Neuronal stem cell (in vitro differentiated cells): Measurements from ENCODE around the gene TRIM17.

Experiments
- DNase-seq: peaks from one replicate; pipeline ENCODE4 v3.0.0-alpha.2; 2013; ENCODE audit warnings: low spot score
- H2AFZ ChIP-seq: one replicate; pipeline ENCODE4 v1.6.1; 2013; ENCODE audit warnings: mild to moderate bottlenecking, low read length, inconsistent platforms
- H2AK5ac ChIP-seq: 2 replicates; pipeline ENCODE4 v1.6.1; 2013; ENCODE audit warnings: low read depth, mild to moderate bottlenecking, inconsistent platforms, low read length, moderate library complexity, mixed read lengths
- H2BK120ac ChIP-seq: 2 replicates; pipeline ENCODE4 v1.6.1; 2013; ENCODE audit warnings: low read depth, mild to moderate bottlenecking, inconsistent platforms, low read length, moderate library complexity, mixed read lengths
- H2BK12ac ChIP-seq: one replicate; pipeline ENCODE4 v1.6.1; 2013; ENCODE audit warnings: low read length, inconsistent platforms
- H2BK15ac ChIP-seq: 2 replicates; pipeline ENCODE4 v1.6.1; 2013; ENCODE audit warnings: mild to moderate bottlenecking, low read length, inconsistent platforms, mixed read lengths
- H2BK5ac ChIP-seq: one replicate; pipeline ENCODE4 v1.6.1; 2013; ENCODE audit warnings: inconsistent platforms, mild to moderate bottlenecking, low read length, moderate library complexity
- H3K14ac ChIP-seq: one replicate; pipeline ENCODE4 v1.6.1; 2013; ENCODE audit warnings: low read length, inconsistent platforms
- H3K18ac ChIP-seq: 2 replicates; pipeline ENCODE4 v1.6.1; 2013; ENCODE audit warnings: low read length, inconsistent platforms
- H3K23ac ChIP-seq: 2 replicates; pipeline ENCODE4 v1.6.1; 2013; ENCODE audit warnings: low read depth, mild to moderate bottlenecking, mixed read lengths, low read length, inconsistent platforms; ENCODE audit not compliant: poor library complexity
- H3K27ac ChIP-seq: replicated peaks from 3 replicates; pipeline ENCODE4 v1.5.1; 2013; ENCODE audit warnings: low read length, inconsistent platforms
- H3K27me3 ChIP-seq, 3 experiments: 2 replicates each; pipeline ENCODE4 v1.6.1; 2013; ENCODE audit warnings: low read length in 3 of 3, mild to moderate bottlenecking in 2 of 3, inconsistent platforms in 1 of 3, low read depth in 1 of 3, mixed read lengths in 1 of 3, moderate library complexity in 1 of 3; ENCODE audit not compliant: control insufficient read depth in 3 of 3, insufficient read depth in 3 of 3
- H3K36me3 ChIP-seq, 2 donors: replicated peaks in 1 of 2; 2 replicates each; pipeline ENCODE4 v1.6.1; 2013; ENCODE audit warnings: low read length in 2 of 2; ENCODE audit not compliant: control insufficient read depth in 2 of 2, insufficient read depth in 2 of 2
- H3K4ac ChIP-seq: 2 replicates; pipeline ENCODE4 v1.6.1; 2013; ENCODE audit warnings: inconsistent platforms, mild to moderate bottlenecking, low read length, moderate library complexity
- H3K4me1 ChIP-seq, 2 donors: 1 replicate in 1 of 2; 2 replicates in 1 of 2; pipeline ENCODE4 v1.6.1; 2013; ENCODE audit warnings: low read length in 2 of 2, low read depth in 1 of 2; ENCODE audit not compliant: control insufficient read depth in 2 of 2, insufficient read depth in 1 of 2
- H3K4me2 ChIP-seq: one replicate; pipeline ENCODE4 v1.6.1; 2013; ENCODE audit warnings: mild to moderate bottlenecking, low read length, inconsistent platforms; ENCODE audit not compliant: insufficient read depth, poor library complexity, severe bottlenecking
- H3K4me3 ChIP-seq, 2 donors: 2 replicates each; pipeline ENCODE4 v1.5.1; 2013; ENCODE audit warnings: low read length in 2 of 2, mild to moderate bottlenecking in 2 of 2, inconsistent platforms in 1 of 2, moderate library complexity in 1 of 2
- H3K79me1 ChIP-seq: one replicate; pipeline ENCODE4 v1.6.1; 2013; ENCODE audit warnings: low read depth, mild to moderate bottlenecking, inconsistent platforms, low read length, moderate library complexity
- H3K9ac ChIP-seq: one replicate; pipeline ENCODE4 v1.6.1; 2013; ENCODE audit warnings: mild to moderate bottlenecking, low read depth, low read length, inconsistent platforms; ENCODE audit not compliant: poor library complexity
- H3K9me3 ChIP-seq, 2 donors: replicated peaks in 1 of 2; 2 replicates each; pipeline versions ENCODE3 to v1.6.1; 2013; ENCODE audit warnings: low read length in 2 of 2, mild to moderate bottlenecking in 2 of 2, inconsistent platforms in 1 of 2, low read depth in 1 of 2, mixed read lengths in 1 of 2, moderate library complexity in 1 of 2; ENCODE audit not compliant: control insufficient read depth in 2 of 2, insufficient read depth in 1 of 2
- H4K8ac ChIP-seq: one replicate; pipeline ENCODE4 v1.6.1; 2013; ENCODE audit warnings: low read depth, mild to moderate bottlenecking, inconsistent platforms, low read length, moderate library complexity
- H4K91ac ChIP-seq: one replicate; pipeline ENCODE4 v1.6.1; 2013; ENCODE audit warnings: low read length, low read depth, mild to moderate bottlenecking, inconsistent platforms; ENCODE audit not compliant: poor library complexity
- WGBS, 2 donors: extraction: QIAGEN DNeasy Blood & Tissue Kit; methylation state at CpG; one replicate each; pipeline ENCODE4 v1.1.7; 2013; ENCODE audit warnings: missing lambda C conversion rate in 2 of 2, mixed read lengths in 1 of 2; ENCODE audit not compliant: insufficient read length in 2 of 2, insufficient replicate concordance in 1 of 2; ENCODE audit errors: extremely low coverage in 2 of 2; 5-methylcytosine and 5-hydroxymethylcytosine counted together

Gene TRIM17

GRCh38 chr1:228428412-228428811 lies 11.8 kb upstream of the TRIM17 start:
- Histone ChIP-seq H2BK15ac (no peak overlapping the region), H3K36me3 (no peaks in the 10 kb centered on the region), H3K18ac (no peak overlapping the region), H3K27ac (no peak overlapping the region), H3K23ac (no peak overlapping the region), H4K8ac (no peak overlapping the region), H2BK12ac (no peak overlapping the region), H2AK5ac (no peak overlapping the region), H3K27me3 (no peaks in the 10 kb centered on the region), H3K79me1 (no peaks in the 10 kb centered on the region), H2BK5ac (no peak overlapping the region), H2AFZ (no peak overlapping the region), H3K4me2 (no peak overlapping the region), H3K9me3 (peaks cover 0 to 3% of the 10 kb centered on the region in 2 donors), H2BK120ac (no peak overlapping the region), H3K4me1 (peaks cover 0 to 4% of the 10 kb centered on the region in 2 donors), H3K9ac (no peak overlapping the region), H4K91ac (no peak overlapping the region), H3K4me3 (no peak overlapping the region), H3K4ac (no peak overlapping the region), H3K14ac (no peak overlapping the region)
- DNase-seq = no peak
- WGBS, 2 donors = no CpG with 5 or more reads among the region's 4 CpGs

- Histone ChIP-seq H3K4me1 (peaks cover 0 to 3% of the 10 kb centered on the region in 2 donors), H3K23ac (no peak overlapping the region), H4K91ac (no peak overlapping the region), H3K14ac (no peak overlapping the region), H2BK120ac (no peak overlapping the region), H2AFZ (no peak overlapping the region), H4K8ac (no peak overlapping the region), H3K18ac (no peak overlapping the region), H2BK12ac (no peak overlapping the region), H2BK15ac (no peak overlapping the region), H3K4ac (no peak overlapping the region), H3K27me3 (no peaks in the 10 kb centered on the region), H3K36me3 (no peaks in the 10 kb centered on the region), H3K9me3 (peaks cover 0 to 3% of the 10 kb centered on the region in 2 donors), H2AK5ac (no peak overlapping the region), H3K4me3 (no peak overlapping the region), H3K79me1 (no peaks in the 10 kb centered on the region), H3K27ac (no peak overlapping the region), H3K4me2 (no peak overlapping the region), H3K9ac (no peak overlapping the region), H2BK5ac (no peak overlapping the region)
- no CpG with 5 or more reads among the region's 5 CpGs for WGBS, 2 donors
- no peak for DNase-seq
Observed at GRCh38 chr1:228426518-228427175, 10.0 kb upstream of the TRIM17 start.

GRCh38 chr1:228424685-228425660 lies 8.3 kb upstream of the TRIM17 start:
- Histone ChIP-seq H2BK12ac (no peak overlapping the region), H3K4ac (no peak overlapping the region), H3K4me2 (no peak overlapping the region), H3K14ac (no peak overlapping the region), H3K23ac (peak overlapping the region; percentile 32), H2BK15ac (no peak overlapping the region), H2BK5ac (no peak overlapping the region), H4K91ac (no peak overlapping the region), H2BK120ac (no peak overlapping the region), H2AK5ac (peak overlapping the region; percentile 23), H3K4me3 (no peak overlapping the region), H3K18ac (peak overlapping the region; percentile 19), H3K27ac (no peak overlapping the region), H3K27me3 (no peaks in the 10 kb centered on the region), H3K36me3 (no peaks in the 10 kb centered on the region), H4K8ac (no peak overlapping the region), H3K79me1 (no peaks in the 10 kb centered on the region), H3K4me1 (peaks cover 0 to 3% of the 10 kb centered on the region in 2 donors), H3K9ac (no peak overlapping the region), H2AFZ (no peak overlapping the region), H3K9me3 (peaks cover 0 to 3% of the 10 kb centered on the region in 2 donors)
- DNase-seq = no peak
- WGBS, 2 donors = no CpG with 5 or more reads among the region's 62 CpGs
